Measurements from ENCODE around the gene RNF112.
"Not testable (repeated sequence)": the region's sequence is repeated elsewhere in the genome, so short reads cannot be mapped to it uniquely, and the experiment has no call there.

Gene RNF112

GRCh38 chr17:19414396-19415280, 3.6 kb downstream of the RNF112 start:
- peak; percentile 34 for DNase-seq (ENCODE audit: low spot score)

- peak; percentile 83 for DNase-seq (ENCODE audit: low spot score)
Observed at GRCh38 chr17:19415311-19415710, 4.3 kb downstream of the RNF112 start.

- peak; percentile 9 for DNase-seq (ENCODE audit: low spot score)
Observed at GRCh38 chr17:19415806-19416775, 5.1 kb downstream of the RNF112 start.

GRCh38 chr17:19417611-19418010, 6.6 kb downstream of the RNF112 start:
- DNase-seq (ENCODE audit: low spot score), result no peak

GRCh38 chr17:19418251-19418992, 7.4 kb downstream of the RNF112 start:
- DNase-seq (ENCODE audit: low spot score), result peak; percentile 38

- no peak for DNase-seq (ENCODE audit: low spot score)
Observed at GRCh38 chr17:19421219-19421618, 10.2 kb downstream of the RNF112 start.

GRCh38 chr17:19421926-19422325, 10.9 kb downstream of the RNF112 start:
- no peak for DNase-seq (ENCODE audit: low spot score)

GRCh38 chr17:19424934-19425868, 14.2 kb downstream of the RNF112 start:
- DNase-seq (ENCODE audit: low spot score), result no peak

GRCh38 chr17:19426631-19427030, 15.6 kb downstream of the RNF112 start:
- no peak for DNase-seq (ENCODE audit: low spot score)

GRCh38 chr17:19431691-19432090, 20.7 kb downstream of the RNF112 start:
- no peak for DNase-seq (ENCODE audit: low spot score)

- DNase-seq (ENCODE audit: low spot score), result no peak
Observed at GRCh38 chr17:19433255-19433654, 22.2 kb downstream of the RNF112 start.

- DNase-seq (ENCODE audit: low spot score), result no peak
Observed at GRCh38 chr17:19433727-19434340, 22.8 kb downstream of the RNF112 start.

GRCh38 chr17:19440421-19440820, 29.4 kb downstream of the RNF112 start:
- no peak for DNase-seq (ENCODE audit: low spot score)

- not testable (repeated sequence) for DNase-seq (ENCODE audit: low spot score)
Observed at GRCh38 chr17:19441288-19441687, 30.3 kb downstream of the RNF112 start.

- DNase-seq (ENCODE audit: low spot score), result no peak
Observed at GRCh38 chr17:19442731-19443130, 31.7 kb downstream of the RNF112 start.

- no peak for DNase-seq (ENCODE audit: low spot score)
Observed at GRCh38 chr17:19443148-19443547, 32.1 kb downstream of the RNF112 start.

GRCh38 chr17:19445105-19445504, 34.1 kb downstream of the RNF112 start:
- DNase-seq (ENCODE audit: low spot score), result no peak

- not testable (repeated sequence) for DNase-seq (ENCODE audit: low spot score)
Observed at GRCh38 chr17:19446577-19446976, 35.5 kb downstream of the RNF112 start.

GRCh38 chr17:19447085-19447583, 36.1 kb downstream of the RNF112 start:
- peak; percentile 95 for DNase-seq (ENCODE audit: low spot score)
